Nephron (organoid): ENCODE results near the gene SPINK13.
"Not testable (repeated sequence)": the region's sequence is repeated elsewhere in the genome, so short reads cannot be mapped to it uniquely, and the experiment has no call there.

ENCODE experiments used
- H3K27ac Mint-ChIP-seq, 3 experiments: 2 replicates each; pipeline ENCODE4 v1.8.0; 2020; ENCODE audit warnings: mixed read lengths in 3 of 3, mild to moderate bottlenecking in 2 of 3, moderate library complexity in 1 of 3
- H3K27me3 Mint-ChIP-seq: 2 replicates; pipeline ENCODE4 v1.8.0; 2021; ENCODE audit warnings: low read depth, mild to moderate bottlenecking, moderate library complexity, mixed read lengths
- H3K36me3 Mint-ChIP-seq: 2 replicates; pipeline ENCODE4 v1.8.0; 2020; ENCODE audit warnings: low read depth, mixed read lengths
- H3K4me1 Mint-ChIP-seq: 2 replicates; pipeline ENCODE4 v1.8.0; 2020; ENCODE audit warnings: mixed read lengths
- H3K4me3 Mint-ChIP-seq, 3 experiments: 2 replicates each; pipeline ENCODE4 v1.8.0; 2020; ENCODE audit warnings: mild to moderate bottlenecking in 3 of 3, mixed read lengths in 3 of 3, moderate library complexity in 2 of 3
- H3K9me3 Mint-ChIP-seq: 2 replicates; pipeline ENCODE4 v1.8.0; 2020; ENCODE audit warnings: mixed read lengths
- TF ChIP-seq, protein P1 (sequence below), 3 experiments: fragments of 200-600 bp; sonication (generic); IDR thresholded peaks; one replicate each; pipeline ENCODE4 v1.5.0; 2021; ENCODE audit warnings: antibody characterized with exemption in 3 of 3; ENCODE audit not compliant: unreplicated experiment in 3 of 3

Gene SPINK13

DNA sequence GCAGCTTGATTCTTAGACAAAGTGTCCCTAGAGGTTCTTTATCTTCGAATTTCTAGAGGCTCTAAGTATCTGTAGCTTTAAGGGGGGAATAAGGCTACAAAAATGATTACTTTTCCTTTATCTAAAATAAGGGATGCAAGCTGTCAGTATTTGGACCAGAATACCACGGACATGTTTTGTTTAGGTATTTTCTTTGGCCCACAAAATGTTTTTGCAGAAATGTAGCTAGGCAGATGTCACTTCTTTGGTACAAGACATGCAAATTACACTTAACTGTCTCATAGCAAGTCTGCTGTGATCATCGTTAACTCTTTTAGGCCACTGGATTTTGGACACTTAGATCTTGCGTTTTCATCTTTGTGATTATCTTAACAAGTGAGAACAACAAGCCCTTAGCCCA, 46.1 kb downstream of the SPINK13 start:
- peaks cover 6% of the 10 kb centered on the region for H3K9me3 Mint-ChIP-seq
- H3K4me3 Mint-ChIP-seq: no peak overlapping the region
- TF ChIP-seq, protein P1, sequence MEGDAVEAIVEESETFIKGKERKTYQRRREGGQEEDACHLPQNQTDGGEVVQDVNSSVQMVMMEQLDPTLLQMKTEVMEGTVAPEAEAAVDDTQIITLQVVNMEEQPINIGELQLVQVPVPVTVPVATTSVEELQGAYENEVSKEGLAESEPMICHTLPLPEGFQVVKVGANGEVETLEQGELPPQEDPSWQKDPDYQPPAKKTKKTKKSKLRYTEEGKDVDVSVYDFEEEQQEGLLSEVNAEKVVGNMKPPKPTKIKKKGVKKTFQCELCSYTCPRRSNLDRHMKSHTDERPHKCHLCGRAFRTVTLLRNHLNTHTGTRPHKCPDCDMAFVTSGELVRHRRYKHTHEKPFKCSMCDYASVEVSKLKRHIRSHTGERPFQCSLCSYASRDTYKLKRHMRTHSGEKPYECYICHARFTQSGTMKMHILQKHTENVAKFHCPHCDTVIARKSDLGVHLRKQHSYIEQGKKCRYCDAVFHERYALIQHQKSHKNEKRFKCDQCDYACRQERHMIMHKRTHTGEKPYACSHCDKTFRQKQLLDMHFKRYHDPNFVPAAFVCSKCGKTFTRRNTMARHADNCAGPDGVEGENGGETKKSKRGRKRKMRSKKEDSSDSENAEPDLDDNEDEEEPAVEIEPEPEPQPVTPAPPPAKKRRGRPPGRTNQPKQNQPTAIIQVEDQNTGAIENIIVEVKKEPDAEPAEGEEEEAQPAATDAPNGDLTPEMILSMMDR (IDR thresholded peaks at IDR 0.05; ENCODE audit: unreplicated experiment in 3 of 3): no peak
- H3K4me1 Mint-ChIP-seq: no peaks in the 10 kb centered on the region
- no peaks in the 10 kb centered on the region for H3K27me3 Mint-ChIP-seq
- no peaks in the 10 kb centered on the region for H3K36me3 Mint-ChIP-seq
- H3K27ac Mint-ChIP-seq: peak overlapping the region in 2 of 3 experiments; percentile 66 to 80

DNA sequence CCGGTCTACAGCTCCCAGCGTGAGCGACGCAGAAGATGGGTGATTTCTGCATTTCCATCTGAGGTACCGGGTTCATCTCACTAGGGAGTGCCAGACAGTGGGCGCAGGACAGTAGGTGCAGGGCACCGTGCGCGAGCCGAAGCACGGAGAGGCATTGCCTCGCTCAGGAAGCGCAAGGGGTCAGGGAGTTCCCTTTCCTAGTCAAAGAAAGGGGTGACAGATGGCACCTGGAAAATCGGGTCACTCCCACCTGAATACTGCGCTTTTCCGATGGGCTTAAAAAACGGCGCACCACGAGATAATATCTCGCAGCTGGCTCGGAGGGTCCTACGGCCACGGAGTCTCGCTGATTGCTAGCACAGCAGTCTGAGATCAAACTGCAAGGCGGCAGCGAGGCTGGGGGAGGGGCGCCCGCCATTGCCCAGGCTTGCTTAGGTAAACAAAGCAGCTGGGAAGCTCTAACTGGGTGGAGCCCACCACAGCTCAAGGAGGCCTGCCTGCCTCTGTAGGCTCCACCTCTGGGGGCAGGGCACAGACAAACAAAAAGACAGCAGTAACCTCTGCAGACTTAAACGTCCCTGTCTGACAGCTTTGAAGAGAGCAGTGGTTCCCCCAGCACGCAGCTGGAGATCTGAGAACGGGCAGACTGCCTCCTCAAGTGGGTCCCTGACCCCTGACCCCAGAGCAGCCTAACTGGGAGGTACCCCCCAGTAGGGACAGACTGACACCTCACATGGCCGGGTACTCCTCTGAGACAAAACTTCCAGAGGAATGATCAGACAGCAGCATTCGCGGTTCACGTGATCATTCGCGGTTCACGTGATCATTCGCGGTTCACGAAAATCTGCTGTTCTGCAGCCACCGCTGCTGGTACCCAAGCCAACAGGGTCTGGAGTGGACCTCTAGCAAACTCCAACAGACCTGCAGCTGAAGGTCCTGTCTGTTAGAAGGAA, 51.7 kb downstream of the SPINK13 start:
- peak overlapping the region; percentile 85 to 96 (median 89) for H3K27ac Mint-ChIP-seq
- not testable (repeated sequence) for H3K36me3 Mint-ChIP-seq, H3K27me3 Mint-ChIP-seq, H3K9me3 Mint-ChIP-seq, H3K4me1 Mint-ChIP-seq
- H3K4me3 Mint-ChIP-seq: peak overlapping the region; percentile 83 to 88 (median 86)

DNA sequence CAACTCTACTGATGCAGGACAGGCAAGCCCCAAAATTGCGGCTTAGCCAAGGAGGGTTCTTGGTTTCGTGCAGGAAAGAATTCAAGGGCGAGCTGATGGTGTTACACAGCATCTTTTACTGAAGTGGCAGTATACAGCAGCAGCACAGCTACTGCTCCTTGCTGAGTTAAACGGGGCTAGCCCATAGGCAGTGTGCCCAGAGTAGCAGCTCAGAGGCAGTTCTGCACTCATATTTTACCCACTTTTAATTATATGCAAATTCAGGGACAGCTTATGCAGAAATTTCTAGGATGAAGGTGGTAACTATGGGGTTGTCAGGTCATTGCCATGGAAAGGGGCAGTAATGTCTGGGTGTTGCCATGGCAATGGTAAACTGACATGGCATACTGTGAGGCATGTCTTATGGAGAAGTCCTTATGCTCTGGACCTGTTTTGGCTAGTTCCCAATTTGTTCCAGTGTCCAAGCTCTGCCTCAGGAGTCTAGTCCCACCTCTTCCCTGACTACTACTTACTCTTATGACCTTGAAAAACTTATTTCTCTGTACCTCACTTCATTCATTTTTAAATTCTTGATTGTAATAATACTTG, 64.8 kb downstream of the SPINK13 start:
- no peak overlapping the region for H3K27ac Mint-ChIP-seq
- peaks cover 7% of the 10 kb centered on the region for H3K36me3 Mint-ChIP-seq
- H3K4me3 Mint-ChIP-seq: no peak overlapping the region
- TF ChIP-seq, protein P1 (IDR thresholded peaks at IDR 0.05; ENCODE audit: unreplicated experiment in 3 of 3): no peak
- peaks cover 17% of the 10 kb centered on the region for H3K9me3 Mint-ChIP-seq
- H3K4me1 Mint-ChIP-seq: no peaks in the 10 kb centered on the region
- H3K27me3 Mint-ChIP-seq: no peaks in the 10 kb centered on the region

DNA sequence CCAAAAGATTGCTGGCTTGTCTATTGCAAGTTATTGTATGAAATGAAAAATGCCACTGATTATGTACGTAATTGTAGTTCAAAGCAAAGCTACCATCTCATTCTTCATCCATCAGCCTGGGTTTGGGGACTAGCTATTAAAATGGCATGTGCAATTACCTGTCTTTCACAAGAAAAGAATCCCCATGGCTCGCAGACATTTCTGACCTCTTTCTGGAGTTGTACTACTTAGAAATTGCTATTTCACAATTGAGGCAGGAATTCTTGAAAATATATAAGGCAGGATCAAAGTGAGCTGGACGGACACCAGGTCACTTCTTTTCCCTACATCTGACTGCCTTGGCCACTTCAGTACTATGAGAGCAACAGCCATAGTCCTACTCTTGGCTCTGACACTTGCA, 66.7 kb downstream of the SPINK13 start, which contains the start of gene SPINK9:
TSS of gene SPINK9 (plus strand) at position 301 of the 400 bp plus-strand sequence. CDS start at position 356, 55 bp downstream.
- Mint-ChIP-seq H3K9me3 (peaks cover 11% of the 10 kb centered on the region), H3K36me3 (peaks cover 7% of the 10 kb centered on the region), H3K27me3 (no peaks in the 10 kb centered on the region), H3K4me1 (no peaks in the 10 kb centered on the region), H3K4me3 (no peak within 1 kb of the TSS), H3K27ac (no peak within 1 kb of the TSS)
- TF ChIP-seq, protein P1 (IDR thresholded peaks at IDR 0.05; ENCODE audit: unreplicated experiment in 3 of 3): no peak
